GM12872 (cell line): ENCODE measurements around the gene C16orf46.

ENCODE experiments used
- TF ChIP-seq, protein P1 (sequence below): IDR thresholded peaks from 3 replicates; pipeline ENCODE4 v1.5.1; 2011; ENCODE audit warnings: low read depth, mild to moderate bottlenecking, low read length, moderate library complexity; ENCODE audit not compliant: insufficient read depth

Gene C16orf46

DNA sequence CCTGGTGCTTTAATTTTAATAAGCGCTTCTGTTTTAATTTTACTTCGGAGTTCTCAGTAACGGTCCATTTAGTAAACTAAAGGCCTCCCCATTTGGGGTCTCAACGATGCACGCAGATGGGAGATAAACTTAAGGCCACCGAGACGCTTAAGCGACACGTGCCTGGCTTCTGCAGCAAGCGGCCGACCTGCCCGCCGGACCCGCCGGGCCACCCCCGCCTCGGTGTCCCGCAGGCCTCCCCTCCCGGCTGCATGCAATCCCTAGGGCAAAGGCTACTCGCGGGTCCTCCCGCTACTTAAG lies 18.6 kb upstream of the C16orf46 start:
- TF ChIP-seq, protein P1, sequence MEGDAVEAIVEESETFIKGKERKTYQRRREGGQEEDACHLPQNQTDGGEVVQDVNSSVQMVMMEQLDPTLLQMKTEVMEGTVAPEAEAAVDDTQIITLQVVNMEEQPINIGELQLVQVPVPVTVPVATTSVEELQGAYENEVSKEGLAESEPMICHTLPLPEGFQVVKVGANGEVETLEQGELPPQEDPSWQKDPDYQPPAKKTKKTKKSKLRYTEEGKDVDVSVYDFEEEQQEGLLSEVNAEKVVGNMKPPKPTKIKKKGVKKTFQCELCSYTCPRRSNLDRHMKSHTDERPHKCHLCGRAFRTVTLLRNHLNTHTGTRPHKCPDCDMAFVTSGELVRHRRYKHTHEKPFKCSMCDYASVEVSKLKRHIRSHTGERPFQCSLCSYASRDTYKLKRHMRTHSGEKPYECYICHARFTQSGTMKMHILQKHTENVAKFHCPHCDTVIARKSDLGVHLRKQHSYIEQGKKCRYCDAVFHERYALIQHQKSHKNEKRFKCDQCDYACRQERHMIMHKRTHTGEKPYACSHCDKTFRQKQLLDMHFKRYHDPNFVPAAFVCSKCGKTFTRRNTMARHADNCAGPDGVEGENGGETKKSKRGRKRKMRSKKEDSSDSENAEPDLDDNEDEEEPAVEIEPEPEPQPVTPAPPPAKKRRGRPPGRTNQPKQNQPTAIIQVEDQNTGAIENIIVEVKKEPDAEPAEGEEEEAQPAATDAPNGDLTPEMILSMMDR, result no peak

DNA sequence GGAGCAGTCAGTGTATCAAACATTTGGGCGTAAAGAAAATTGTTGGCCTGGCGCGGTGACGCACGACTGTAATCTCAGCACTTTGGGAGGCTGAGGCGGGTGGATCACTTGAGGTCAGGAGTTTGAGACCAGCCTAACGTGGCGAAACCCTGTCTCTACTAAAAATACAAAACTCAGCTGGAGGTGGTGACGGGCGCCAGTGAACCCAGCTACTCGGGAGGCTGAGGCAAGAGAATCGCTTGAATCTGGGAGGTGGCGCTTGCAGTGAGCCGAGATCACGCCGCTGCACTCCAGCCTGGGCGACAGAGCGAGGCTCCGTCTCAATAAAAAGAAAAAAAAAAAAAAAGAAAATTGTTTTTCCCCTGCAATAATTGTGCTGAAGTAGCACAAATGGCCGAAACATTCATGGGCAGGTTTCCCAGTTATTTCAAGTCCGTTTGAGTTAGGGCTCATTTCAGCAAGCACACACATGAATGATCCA lies 17.8 kb upstream of the C16orf46 start:
- TF ChIP-seq, protein P1, result no peak

DNA sequence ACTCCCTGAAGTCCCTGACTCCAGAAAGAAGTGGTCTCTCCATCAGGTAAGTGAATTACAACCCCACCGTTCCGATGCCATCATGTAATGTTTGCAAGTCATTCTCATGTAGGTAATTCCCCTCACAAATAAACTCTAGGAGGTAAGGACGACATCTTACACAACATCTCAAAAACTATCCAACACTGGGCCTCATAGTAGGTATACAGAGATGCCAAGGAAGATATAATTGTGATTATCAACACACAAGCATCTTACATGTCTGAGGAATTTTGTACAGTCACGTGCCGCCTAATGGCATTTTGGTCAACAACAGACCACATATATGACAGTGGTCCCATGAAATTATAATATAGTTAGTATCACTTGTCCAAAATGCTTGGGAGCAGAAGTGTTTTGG lies 11.8 kb upstream of the C16orf46 start:
- TF ChIP-seq, protein P1, result no peak

DNA sequence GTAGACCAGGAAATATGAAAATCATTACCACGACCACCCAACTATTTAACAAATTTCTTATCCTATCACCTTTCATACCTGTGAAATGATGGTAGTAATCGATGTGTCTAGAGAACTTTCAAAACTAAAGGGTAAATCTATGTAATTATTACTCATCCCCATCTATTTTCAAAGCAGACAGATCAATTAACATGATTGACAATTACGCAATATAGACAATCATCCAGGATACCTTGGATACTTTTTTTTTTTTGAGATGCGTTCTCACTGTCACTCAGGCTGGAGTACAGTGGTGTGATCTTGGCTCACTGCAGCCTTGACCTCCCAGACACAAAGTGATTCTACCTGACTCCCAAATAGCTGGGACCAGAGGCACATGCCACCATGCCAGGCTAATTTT lies 4.0 kb upstream of the C16orf46 start:
- TF ChIP-seq, protein P1, result no peak

DNA sequence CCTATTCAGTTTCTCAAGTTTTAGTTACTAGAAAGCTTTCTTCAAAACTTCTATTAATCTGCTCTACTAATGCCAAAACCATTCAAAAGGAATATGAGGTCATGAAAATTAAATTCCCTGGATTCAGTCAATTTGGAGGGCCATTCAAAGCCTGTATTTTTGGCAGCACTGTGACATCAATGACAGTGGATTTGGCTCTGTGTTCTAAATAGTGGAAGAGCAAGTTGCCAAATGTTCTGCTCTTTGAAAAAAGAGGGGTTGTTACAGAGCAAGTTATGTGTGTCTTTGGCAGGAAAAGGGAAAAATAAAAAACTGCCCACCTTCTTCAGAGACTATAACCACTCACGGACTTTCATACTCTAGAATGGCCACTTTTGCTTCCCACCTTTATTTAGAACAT lies 3.2 kb upstream of the C16orf46 start:
- TF ChIP-seq, protein P1, result no peak

DNA sequence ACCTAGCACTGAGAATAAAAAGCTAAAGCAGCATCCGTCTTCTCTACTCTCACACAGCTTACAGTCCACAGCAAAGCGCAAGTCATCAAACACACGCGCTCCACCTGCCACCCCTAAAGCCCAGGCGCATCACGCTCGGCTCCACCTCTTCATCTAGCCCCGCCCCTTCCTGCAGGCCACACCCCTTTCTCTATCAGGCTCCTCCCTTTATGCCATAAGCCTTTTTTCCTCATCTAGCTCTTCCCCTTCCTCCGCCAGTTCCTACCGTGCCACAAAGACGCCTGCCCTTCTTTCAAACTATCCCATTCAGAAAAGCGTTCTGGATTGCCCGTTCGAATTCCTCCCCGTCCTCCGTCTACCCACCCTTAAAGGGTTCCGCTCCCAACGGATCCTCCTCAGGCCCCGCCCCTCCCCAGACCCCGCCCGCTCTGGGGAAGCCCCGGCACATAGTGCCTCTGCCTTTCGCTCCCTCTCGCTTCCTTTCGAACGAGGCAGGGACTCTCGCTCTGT lies 417 bp downstream of the C16orf46 start:
- TF ChIP-seq, protein P1, result no peak

DNA sequence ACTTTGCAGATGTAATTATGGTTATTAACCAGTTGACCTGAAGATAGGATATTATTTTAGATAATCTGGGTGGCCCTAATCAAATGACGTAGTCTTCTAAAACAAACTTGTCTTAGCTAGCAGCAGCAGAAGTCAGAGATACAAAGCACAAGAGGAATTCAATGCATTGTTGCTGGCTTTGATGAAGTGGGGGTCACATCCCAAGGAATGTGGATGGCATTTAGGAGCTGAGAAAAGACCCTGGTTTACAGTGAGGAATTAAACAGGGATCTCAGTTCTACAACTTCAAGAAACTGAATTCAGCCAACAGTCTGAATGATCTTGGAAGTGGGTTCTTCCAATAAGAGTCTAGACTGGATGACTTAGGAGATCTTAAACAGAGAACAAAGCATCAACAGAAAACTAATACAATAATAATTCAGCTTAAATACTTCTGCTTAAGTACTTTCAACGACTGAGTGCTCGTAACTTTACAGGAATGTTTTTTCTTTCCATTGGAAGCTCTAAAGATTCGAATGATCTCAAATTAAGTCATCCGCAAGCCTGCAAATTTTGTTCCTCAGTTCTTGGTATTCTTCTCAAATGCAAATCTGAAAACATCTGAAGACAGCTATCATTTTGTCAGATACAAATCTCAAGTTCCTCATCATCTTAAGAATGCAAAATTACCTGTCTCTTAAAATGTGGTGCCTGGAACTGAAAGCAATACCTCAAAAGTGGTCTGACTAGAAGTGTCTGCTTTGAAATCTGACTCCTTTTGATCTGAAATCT lies 3.3 kb downstream of the C16orf46 start:
- TF ChIP-seq, protein P1, result no peak

DNA sequence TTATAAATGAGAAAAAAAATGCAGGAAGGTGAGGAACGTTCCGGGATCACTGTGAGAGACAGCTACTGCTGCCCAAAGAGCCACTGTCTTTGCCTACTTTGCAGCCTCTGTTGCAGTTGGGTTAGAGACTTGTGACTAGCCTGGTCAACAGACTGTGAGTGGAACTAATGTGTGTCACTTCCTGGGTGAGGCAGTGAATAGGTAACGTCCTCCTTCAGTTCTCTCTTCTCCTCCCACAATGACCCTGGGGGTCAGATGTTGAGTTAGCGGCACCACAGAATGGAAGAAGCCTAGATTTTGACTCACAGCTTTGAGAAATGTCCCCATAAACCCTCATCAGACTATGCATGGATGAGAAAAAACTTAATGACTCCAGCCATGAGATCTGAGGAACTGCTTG lies 5.2 kb downstream of the C16orf46 start:
- TF ChIP-seq, protein P1, result no peak
